GM23338 (cell line): ENCODE measurements around the gene AHCYL1.

Source experiments
- POLR2AphosphoS5 ChIP-seq: IDR thresholded peaks from 2 replicates; pipeline ENCODE4 v1.6.1; 2016; ENCODE audit warnings: antibody characterized with exemption, low read depth
- TF ChIP-seq, protein P1 (sequence below), 2 experiments: fragments of 200-600 bp in 1 of 2; sonication (generic) in 1 of 2; conservative IDR thresholded peaks; 2 replicates each; pipeline versions ENCODE4 v1.5.1 to v1.6.1; 2016 to 2017; ENCODE audit warnings: antibody characterized with exemption in 2 of 2, low read depth in 2 of 2, mild to moderate bottlenecking in 2 of 2, moderate library complexity in 1 of 2
- TF ChIP-seq, protein P2 (sequence below): IDR thresholded peaks from one replicate; pipeline ENCODE4 v1.6.1; 2018; ENCODE audit warnings: antibody characterized with exemption; ENCODE audit not compliant: unreplicated experiment

DNA sequence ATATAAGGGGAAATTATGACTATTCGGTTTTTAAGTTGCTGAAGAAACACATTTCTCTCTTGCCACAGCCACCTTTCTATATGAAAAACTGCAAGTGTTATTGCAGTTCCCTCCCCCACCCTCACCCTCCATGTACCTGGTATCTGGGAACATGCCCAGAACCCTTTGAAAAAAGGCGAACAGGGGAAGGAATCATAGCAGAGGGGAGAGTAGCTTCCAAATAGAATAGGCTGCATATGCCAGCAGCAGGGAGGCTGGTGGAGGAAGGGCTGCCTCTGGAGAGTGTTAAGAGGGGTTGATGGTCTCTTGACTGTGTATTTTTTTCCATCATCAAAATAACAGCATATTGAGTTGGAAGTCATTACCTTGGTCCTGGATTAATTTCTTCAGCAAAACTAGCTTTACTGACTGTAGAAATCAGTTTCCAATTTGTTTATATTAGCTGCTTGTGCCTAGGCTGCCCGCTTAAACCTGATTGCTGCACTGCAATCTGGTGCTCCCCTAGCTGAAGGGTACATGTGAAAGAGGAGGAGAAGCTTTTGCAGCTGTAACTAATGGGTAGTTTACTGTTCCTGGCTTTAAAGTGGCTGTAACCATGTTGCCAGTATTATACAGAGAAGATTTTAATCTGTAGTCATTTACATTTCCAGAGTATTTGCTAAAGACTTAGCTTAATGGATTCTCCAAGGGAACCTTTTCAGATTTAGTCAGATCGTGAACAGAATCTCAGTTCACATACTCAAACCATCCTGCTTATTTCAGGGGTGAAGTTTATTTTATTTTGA lies 22.7 kb downstream of the AHCYL1 start:
- TF ChIP-seq, protein P1, sequence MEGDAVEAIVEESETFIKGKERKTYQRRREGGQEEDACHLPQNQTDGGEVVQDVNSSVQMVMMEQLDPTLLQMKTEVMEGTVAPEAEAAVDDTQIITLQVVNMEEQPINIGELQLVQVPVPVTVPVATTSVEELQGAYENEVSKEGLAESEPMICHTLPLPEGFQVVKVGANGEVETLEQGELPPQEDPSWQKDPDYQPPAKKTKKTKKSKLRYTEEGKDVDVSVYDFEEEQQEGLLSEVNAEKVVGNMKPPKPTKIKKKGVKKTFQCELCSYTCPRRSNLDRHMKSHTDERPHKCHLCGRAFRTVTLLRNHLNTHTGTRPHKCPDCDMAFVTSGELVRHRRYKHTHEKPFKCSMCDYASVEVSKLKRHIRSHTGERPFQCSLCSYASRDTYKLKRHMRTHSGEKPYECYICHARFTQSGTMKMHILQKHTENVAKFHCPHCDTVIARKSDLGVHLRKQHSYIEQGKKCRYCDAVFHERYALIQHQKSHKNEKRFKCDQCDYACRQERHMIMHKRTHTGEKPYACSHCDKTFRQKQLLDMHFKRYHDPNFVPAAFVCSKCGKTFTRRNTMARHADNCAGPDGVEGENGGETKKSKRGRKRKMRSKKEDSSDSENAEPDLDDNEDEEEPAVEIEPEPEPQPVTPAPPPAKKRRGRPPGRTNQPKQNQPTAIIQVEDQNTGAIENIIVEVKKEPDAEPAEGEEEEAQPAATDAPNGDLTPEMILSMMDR (conservative IDR thresholded peaks at IDR 0.05; ENCODE audit: low read depth in 2 of 2): no peak
- TF ChIP-seq, protein P2, sequence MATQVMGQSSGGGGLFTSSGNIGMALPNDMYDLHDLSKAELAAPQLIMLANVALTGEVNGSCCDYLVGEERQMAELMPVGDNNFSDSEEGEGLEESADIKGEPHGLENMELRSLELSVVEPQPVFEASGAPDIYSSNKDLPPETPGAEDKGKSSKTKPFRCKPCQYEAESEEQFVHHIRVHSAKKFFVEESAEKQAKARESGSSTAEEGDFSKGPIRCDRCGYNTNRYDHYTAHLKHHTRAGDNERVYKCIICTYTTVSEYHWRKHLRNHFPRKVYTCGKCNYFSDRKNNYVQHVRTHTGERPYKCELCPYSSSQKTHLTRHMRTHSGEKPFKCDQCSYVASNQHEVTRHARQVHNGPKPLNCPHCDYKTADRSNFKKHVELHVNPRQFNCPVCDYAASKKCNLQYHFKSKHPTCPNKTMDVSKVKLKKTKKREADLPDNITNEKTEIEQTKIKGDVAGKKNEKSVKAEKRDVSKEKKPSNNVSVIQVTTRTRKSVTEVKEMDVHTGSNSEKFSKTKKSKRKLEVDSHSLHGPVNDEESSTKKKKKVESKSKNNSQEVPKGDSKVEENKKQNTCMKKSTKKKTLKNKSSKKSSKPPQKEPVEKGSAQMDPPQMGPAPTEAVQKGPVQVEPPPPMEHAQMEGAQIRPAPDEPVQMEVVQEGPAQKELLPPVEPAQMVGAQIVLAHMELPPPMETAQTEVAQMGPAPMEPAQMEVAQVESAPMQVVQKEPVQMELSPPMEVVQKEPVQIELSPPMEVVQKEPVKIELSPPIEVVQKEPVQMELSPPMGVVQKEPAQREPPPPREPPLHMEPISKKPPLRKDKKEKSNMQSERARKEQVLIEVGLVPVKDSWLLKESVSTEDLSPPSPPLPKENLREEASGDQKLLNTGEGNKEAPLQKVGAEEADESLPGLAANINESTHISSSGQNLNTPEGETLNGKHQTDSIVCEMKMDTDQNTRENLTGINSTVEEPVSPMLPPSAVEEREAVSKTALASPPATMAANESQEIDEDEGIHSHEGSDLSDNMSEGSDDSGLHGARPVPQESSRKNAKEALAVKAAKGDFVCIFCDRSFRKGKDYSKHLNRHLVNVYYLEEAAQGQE: no peak
- no peak for TF ChIP-seq POLR2AphosphoS5
